Measurements from ENCODE around the gene AKAP8.

DNA sequence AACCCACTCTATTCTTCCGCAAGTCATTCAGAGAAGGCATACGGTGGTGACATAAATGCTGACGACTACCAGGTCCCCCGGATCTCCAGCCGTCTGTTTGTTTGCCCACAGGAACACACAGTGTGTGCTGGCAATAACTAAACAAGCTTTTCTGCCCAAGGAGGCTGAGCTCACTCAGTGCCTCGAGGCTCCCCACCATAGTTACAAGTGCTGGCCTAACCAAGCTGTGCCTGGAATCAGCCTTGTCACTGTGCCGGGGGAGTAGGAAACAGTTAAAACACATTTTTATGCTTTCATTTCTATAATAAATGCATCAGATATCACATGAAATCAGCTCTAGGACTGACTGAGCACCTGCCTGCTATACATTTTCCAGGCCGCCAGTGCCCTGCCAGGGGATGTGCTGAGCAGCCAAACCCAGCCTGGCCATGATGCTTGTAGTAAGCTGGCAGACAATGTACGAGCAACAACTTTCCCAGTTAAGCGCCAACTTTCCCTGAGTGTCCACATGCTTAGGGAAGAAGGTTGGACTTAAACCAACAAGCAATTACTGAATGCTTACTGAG, 75.4 kb downstream of the AKAP8 start:
- no peak for TF ChIP-seq POLR2A (conservative IDR thresholded peaks at IDR 0.05)
- TF ChIP-seq, protein P1, sequence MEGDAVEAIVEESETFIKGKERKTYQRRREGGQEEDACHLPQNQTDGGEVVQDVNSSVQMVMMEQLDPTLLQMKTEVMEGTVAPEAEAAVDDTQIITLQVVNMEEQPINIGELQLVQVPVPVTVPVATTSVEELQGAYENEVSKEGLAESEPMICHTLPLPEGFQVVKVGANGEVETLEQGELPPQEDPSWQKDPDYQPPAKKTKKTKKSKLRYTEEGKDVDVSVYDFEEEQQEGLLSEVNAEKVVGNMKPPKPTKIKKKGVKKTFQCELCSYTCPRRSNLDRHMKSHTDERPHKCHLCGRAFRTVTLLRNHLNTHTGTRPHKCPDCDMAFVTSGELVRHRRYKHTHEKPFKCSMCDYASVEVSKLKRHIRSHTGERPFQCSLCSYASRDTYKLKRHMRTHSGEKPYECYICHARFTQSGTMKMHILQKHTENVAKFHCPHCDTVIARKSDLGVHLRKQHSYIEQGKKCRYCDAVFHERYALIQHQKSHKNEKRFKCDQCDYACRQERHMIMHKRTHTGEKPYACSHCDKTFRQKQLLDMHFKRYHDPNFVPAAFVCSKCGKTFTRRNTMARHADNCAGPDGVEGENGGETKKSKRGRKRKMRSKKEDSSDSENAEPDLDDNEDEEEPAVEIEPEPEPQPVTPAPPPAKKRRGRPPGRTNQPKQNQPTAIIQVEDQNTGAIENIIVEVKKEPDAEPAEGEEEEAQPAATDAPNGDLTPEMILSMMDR (IDR thresholded peaks at IDR 0.05 in 2 of 3, conservative IDR thresholded peaks at IDR 0.05 in 1 of 3; ENCODE audit: insufficient read depth in 2 of 3, low read depth in 1 of 3, low read length in 3 of 3): no peak
- no peak for TF ChIP-seq CREM (IDR thresholded peaks at IDR 0.05; ENCODE audit: low read depth)
- no peak for TF ChIP-seq ZNF263 (CRISPR knock-in tag; IDR thresholded peaks at IDR 0.05; ENCODE audit: borderline replicate concordance)
- TF ChIP-seq, protein P2, sequence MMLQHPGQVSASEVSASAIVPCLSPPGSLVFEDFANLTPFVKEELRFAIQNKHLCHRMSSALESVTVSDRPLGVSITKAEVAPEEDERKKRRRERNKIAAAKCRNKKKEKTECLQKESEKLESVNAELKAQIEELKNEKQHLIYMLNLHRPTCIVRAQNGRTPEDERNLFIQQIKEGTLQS (IDR thresholded peaks at IDR 0.05): no peak
- TF ChIP-seq, protein P2 (CRISPR knock-in tag; conservative IDR thresholded peaks at IDR 0.05): no peak
- TF ChIP-seq KLF1 (tag; IDR thresholded peaks at IDR 0.05): no peak
